HG02678 (cell line): ENCODE results near the gene MLLT10.

Source experiments
- ATAC-seq: cut with Tn5 transposase; IDR thresholded peaks from one replicate; pipeline ENCODE4 v1.9.1; 2021; ENCODE audit warnings: mild to moderate bottlenecking, moderate library complexity; ENCODE audit not compliant: unreplicated experiment

Gene MLLT10

DNA sequence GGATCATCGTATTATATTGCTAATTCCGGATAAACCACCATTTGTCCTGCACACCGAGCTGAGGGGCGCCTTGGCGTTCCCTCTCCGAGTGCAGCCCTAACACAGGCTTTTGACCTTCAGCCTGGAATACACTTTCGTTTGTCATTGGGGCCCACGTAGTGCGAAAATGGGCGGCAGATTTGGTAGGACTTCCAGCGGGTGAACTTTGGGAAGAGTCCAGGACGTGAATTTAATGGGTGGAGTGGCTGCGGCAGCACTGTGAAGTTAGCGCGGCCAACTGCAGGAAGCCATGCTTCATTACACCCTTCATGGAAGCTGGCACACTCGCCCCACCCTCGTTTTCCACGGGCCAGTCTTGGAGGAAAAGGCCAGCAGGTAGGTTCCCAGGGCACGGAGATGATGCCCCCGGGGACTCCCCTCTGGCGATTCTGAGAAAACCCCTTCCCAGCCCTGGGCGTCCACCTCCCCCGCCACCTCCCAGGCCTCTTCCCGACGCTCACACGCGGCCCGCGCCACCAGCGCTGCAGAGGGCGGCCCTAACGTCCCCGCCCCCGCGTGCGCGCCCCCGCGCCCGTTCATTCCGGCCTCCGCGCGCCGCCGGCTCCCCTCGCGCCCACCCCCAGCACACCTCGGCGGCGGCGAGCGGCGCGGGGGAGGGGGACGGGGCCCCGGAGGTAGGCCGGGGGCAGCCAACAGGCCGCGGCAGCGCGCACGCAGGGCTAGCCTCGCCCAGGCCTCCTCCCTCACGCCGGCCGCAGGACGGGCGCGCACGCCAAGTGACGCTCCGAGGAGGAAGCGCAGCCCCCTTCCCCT, at the start of gene MLLT10:
Gene MLLT10, plus strand, starts transcription at position 766 of the 813 bp plus-strand sequence. CDS start 413 bp downstream, outside the sequence.
- ATAC-seq, result peak; percentile 91

DNA sequence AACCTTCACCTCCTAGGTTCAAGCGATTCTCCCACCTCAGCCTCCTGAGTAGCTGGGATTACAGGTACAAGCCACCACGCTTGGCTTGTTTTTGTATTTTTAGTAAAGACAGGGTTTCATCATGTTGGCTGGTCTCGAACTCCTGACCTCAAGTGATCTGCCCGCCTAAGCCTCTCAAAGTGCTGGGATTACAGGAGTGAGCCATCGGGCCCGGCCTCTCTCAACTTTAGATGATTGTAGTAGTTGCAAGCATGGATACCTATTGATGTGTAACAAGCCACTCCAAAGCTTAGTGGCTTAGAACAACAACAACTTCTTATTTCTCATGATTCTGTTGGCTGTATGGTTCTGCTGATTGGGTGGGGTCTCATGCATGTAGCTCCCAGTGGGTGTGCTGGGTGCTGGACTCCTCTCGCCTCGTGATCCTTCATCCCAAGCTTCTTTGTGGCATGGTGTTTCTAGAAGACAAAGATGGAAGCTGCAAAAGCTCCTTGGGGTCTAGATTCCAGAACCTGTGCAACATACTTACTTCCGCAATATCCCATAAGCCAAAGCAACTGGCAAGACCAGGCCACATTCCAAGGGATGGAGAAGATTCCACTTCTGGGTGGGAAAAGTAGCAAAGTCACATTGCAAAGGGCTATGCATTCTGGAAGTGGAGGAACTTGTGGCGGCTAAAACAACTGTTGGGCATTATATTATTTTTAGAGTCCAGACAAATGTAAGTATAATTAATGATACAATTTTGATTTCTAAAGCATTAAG, 46.4 kb upstream of the MLLT10 start:
- no peak for ATAC-seq

DNA sequence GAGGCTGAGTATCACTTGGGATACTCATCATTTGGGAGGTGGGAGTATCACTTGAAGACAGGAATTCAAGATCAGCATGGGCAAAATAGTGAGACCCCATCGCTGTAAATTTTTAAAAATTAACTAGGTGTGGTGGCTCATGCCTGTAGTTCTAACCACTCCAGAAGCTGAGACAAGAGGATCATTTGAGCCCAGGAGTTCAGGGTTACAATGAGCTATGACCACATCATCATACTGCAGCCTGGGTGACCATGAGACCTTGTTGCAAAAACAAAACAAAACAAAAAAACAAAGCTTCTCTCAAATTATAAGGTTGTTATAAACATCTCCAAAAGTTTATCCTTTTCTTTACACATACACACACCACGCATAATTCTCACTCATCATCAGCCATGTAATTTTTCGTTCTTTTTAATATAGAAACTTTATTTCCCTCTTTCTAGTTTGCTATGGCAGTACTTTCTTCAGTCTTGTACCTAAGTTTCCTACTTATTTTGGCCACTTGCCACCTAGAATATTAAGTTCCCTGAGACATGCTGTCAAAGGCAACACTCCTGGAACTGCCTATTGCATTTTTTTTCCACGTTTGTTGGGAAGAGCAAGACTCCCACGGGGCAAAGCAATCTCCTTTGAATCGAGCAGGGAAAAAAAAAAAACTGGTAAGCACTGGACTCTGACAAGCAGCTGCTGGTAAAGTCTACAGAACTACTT, 45.6 kb upstream of the MLLT10 start:
- no peak for ATAC-seq

DNA sequence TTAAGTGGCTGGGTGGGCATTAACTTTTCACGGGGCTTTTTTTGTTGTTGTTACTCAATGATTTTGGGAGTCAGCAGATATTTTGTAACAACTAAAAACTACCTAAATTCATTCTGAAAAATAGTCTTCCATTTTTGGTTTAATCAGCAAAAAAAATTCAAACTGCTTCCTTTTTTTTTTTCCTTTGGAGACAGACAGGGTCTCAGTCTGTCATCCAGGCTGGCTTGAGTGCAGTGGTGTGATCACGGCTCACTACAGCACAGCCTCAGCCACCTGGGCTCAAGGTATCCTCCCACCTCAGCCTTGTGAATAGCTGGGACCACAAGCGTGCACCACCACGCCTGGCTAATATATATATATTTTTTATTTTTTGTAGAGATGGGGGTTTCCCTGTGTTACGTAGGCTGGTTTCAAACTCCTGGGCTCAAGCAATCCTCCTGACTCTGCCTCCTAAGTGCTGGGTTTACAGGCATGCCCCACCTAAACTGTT, 45.0 kb upstream of the MLLT10 start:
- ATAC-seq, result no peak

GRCh38 chr10:21490028-21490710, 43.9 kb upstream of the MLLT10 start:
- ATAC-seq, result no peak

DNA sequence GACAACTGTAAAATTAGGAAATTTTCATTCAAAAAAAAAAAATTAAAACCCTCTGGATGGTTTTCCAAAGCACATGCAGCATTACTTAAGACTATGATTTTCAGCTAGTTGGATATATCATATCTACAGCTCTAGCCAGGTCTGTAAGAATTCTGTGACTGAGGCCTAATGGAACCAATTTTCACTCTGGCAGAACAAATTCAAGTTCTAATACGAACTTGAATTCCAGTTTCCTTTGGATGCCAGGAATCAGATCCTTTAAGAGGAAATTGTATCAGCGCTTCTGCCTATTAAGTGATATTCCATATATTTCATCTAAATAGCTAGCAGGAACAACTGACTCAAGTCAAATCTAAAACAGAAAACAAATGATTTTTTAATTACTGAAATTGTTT, 43.3 kb upstream of the MLLT10 start:
- ATAC-seq, result no peak

DNA sequence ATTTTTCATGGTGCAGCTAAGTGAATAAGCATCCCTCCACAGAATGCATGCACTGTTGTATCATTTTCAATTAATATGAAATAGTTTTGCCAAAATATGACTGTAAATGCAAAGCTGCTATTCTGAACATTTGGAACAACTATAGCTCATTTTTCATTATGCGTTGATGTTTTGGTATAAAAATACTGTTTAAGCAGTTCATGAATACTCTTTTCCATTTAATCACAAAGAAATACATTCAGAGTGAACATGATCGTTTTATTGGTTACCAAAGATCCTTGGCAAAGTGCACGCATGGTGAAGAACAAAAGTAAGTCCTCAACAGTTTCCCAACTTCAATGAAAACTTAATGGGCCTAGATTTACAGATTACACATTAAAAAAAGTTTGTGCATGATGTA, 41.6 kb upstream of the MLLT10 start:
- no peak for ATAC-seq

GRCh38 chr10:21493784-21494183, 40.2 kb upstream of the MLLT10 start:
- ATAC-seq, result no peak

DNA sequence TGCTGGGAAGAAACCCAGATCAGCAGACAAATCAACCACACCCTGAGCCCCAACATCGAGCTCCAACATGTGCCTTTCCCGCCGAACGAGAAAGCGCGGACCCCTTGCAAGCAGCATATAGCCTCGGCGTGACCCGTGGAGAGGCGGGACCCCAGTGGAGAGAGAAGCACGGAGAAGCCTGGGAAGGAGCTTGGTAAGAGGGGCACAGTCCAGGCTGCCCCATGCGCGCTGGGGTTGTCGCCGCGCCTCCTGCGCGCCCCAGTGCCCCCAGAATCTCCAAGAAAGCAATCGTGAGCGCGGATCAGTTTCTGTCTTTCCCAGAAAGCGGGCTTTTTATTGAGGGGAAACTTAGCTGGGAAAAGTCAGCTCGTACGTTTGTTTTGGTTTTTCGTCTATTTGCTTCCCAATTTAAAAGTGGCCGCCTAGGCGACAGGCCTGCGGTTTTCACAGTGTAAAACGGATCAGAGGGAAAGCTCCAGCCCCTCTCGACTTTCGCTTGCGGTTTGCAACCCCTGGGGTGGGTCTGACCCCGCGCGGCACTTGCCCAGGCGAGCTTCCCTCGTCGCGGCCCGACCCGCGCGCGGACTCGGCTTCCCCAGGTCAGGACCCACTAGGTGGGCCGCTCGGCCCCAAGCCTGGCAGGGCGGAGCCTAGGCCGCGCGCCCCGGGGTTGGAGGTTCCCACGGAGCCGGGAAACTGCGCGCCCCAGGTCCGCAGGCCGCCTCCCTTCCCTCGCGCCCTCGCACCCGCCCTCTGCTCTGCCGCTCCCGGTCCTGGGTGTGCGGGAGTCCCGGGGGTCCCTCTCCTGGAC, 39.6 kb upstream of the MLLT10 start:
- ATAC-seq, result no peak

GRCh38 chr10:21495002-21495751, 38.9 kb upstream of the MLLT10 start:
- ATAC-seq, result peak; percentile 2

- ATAC-seq, result peak; percentile 80
These were observed 38.2 kb upstream of the MLLT10 start for GRCh38 chr10:21495752-21496342.

- peak; percentile 42 for ATAC-seq
These were observed 37.5 kb upstream of the MLLT10 start for GRCh38 chr10:21496343-21497176.

DNA sequence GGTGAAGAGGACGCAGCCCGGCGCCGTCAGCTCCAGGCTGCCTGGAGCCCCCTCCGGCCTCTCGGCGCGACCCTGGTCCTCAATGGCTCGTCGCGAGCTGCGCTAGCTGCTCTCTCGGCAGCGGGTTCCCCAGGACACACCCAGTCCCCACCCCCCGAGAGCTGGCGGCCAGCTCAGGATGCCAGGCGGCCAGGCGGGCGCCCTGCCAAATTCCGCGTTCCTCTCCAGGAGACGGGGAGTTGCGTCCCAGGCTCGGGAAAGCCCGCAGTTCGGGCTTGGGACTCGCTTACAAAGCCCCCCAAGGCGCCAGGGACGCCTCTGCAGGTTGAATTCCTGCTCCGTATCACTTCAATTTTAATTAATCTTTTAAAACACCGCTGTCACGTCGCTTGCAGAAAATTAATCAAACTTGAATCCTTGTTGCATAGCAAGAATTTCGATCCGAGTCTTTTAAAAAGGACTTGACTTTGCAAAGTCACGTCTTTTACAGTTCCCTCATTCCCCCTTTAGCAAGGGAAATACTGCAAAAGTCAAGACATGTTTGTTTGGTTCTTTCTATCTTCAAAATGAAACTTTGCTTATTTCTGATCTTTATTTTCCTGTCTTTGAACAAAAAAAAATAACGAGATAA, 36.7 kb upstream of the MLLT10 start:
- ATAC-seq, result no peak

- ATAC-seq, result no peak
These were observed 35.7 kb upstream of the MLLT10 start for GRCh38 chr10:21498377-21498776.

DNA sequence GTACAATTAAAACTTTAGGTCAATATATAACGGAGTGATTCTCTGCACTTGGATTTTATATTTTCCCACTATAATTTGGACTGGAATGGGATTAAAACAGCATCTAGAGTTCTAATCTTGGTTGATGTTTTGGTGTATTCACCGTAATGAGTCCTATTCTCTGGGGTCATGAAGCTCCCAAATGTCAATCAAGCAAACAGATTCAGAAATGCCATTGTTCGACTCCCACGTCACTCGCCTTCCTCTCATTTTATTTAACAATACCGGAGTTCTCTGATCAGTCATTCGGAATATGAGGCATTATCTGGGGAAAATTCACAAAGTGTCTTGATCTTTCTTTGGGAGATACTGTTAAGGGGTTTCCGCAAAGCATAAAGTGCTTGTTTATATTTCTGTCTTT, 35.0 kb upstream of the MLLT10 start:
- ATAC-seq, result no peak

DNA sequence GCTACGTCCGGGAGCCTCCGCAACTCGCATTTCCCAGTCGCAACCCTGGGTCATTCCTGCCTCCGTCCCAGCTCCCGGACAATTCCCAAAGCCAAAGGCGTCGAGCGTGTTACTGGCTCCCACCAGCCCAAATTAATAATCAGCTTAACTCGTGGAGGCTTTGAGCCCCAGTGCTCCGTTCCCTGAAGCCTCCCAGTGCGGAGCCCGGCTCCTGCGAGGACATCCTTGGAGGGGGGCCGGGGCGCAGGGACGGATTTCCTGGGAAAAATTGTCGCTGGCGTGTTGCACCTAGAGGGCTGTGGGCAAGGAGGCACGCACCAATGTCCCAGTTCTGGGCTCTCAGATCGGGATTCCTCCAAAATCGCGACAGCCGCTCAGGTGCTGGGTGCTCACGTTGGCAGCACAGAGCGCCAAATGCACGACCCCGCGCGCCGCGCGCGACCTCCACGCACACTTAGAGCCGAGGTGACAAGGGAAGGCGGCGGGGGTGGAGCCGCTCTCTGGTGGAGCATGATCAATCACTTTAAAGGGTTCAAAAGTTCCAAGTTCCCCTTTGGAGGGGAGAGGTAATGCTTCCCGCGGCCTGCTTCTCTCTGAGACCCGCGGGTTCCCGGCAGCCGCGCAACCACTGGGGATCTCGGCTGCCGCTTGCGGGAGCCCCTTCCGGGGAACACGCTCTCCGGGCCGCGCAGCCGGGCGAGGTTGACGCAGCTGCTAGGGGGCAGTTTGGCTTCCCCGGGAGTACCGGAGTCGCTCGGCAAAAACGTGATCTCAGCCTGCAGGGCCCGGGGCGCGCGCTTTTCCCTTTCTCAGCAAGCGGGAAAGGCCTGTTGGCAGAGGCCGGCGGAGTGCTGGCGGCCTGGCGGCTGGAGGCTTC, 34.1 kb upstream of the MLLT10 start:
- no peak for ATAC-seq

DNA sequence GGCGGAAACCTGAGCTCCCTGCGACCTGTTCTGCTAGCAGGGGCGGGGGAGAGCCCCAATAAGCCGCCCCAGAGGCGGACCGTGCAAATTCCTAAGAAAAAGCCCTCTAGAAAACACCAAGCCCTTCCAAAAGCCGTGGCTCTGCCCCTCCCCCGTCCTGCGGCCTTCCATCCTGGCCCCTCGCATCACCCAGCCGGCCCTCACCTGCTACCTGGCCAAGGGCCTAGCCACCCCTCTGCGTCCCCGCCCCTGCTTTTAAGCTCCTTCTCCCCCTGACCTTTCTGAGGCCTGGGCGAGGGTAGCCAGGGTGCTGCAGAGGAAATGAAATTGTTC, 33.5 kb upstream of the MLLT10 start:
- no peak for ATAC-seq
